DMS153 treated with DMSO at 0.1 percent for 48 hours (cell line): ENCODE measurements around the gene CDH26.
A peak's percentile ranks its signal among the peaks of the same experiment; 100 is the strongest.
"Not testable (repeated sequence)": the region's sequence is repeated elsewhere in the genome, so short reads cannot be mapped to it uniquely, and the experiment has no call there.

Experiments used
- DNase-seq: peaks from one replicate; lab custom pipeline; 2025; ENCODE audit not compliant: unreplicated experiment; lab: John Stamatoyannopoulos, UW

CDH26 gene

DNA sequence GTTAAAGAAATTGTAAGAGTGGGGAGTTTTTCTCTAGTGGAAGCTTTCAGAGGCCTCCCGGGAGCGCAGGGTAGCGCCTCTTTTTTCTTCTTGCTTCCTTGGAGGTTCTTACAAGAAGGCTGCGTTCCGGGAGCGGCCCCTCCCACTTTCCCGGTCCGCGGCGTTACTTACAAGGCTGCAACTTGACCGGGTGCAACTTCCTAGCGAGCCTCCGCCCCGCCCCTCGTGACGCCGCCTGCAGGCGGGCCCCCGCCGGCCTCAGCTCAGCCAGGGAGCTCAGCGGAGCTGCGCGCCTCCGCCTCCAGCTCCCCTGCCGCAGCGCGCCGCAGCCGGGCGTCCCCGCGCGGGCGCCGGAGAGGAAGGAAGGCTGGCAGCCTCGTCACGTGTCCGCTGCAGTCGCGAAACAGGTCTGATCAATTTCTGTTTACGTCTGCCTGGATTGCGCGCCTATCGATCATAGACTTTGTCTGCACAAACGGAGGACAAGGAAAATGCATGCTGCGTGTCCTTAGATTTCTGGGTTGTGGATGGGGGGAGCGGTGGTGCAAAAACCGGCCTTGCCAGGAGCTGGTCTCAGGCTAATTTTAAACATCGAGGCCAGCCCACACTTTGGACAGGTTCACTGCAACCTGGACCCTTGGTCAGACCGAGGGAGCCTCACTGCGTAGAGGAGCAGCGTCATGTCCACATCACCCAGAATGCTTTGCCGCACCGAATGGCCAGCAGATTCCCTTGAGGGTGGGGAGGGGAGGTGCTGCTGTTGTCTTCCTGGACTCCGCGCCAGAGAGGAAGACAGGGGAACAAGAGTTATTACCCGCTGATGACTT lies 17.9 kb upstream of the CDH26 start, which contains the start of the genes FAM217B and PPP1R3D:
TSS of gene FAM217B (plus strand) at position 261 of the 827 bp plus-strand sequence. CDS start 3,555 bp downstream, outside the sequence.
TSS of gene PPP1R3D (minus strand) at position 177 of the 827 bp plus-strand sequence. CDS start 374 bp downstream, outside the sequence.
- DNase-seq, result peak; percentile 75

DNA sequence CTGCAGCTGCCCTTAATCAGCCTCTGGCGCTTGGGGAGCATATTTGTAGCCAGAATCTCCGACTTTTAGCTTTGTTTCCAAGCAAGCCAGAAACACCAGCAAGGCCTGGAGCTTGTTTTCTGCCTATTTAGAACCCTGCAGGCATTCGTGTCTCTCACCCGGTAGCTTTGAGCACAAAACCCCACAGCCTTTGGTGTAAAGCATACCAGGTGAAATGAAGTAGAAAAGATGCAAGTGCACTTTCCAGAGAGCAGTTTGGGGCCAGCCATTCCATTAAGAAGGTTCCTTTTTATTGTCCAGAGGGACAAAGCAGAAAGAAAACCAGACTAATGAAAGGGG lies 17.3 kb upstream of the CDH26 start:
- no peak for DNase-seq

DNA sequence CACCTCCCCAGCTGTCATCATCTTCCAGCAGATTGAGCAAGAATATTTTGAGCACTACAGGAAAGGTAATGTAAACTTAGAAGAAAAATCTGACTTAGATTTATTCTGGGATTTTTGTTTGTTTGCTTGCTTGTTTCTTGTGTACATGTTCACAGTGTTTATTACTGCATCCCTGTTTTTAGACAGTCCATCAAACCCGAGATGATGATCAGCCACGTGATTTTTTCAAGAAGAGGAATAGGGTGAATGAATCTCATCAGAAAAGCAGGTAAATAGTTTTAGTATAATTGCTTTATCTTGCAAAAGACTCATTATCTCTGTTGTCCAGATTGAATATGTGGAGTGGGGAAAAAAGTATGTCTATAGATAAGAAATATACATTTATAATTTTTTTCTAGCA lies 16.0 kb upstream of the CDH26 start:
- DNase-seq, result no peak

DNA sequence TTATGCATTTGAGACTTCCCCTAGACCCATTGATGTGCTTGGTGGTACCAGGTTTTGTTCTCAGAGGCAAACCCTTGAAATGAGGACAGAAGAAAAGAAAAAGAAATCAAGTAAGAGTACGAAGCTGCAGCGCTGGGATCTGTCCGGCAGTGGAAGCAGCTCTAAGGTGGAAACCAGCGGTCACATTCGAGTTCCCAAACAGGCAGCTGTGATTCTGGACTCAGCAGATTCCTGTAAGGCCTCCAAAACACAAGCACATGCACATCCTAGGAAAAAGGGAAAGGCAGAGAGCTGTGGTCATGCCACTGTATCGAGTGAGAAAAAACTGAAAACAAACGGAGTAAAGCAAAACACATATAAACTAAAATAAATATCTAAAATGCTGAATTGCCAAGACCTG lies 13.5 kb upstream of the CDH26 start:
- no peak for DNase-seq

DNA sequence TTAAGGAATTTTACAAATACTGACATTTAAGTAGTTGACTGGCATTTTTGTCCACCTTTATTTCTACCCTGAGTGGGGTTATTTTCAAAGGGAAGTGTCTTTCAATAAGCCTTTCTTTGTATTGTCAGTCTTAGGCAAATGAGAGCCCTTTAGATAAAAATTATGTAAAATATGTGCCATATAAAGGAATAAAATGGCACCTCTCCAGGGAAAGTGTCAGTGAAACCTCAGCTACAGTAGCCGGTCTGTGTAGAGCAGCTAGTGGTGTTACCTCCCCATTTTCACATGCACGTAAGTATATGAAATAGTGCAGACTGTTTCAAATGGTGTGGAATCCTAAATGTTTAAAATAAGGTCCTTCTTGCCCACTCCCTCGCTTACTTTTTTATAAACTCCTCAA lies 13.0 kb upstream of the CDH26 start:
- no peak for DNase-seq

DNA sequence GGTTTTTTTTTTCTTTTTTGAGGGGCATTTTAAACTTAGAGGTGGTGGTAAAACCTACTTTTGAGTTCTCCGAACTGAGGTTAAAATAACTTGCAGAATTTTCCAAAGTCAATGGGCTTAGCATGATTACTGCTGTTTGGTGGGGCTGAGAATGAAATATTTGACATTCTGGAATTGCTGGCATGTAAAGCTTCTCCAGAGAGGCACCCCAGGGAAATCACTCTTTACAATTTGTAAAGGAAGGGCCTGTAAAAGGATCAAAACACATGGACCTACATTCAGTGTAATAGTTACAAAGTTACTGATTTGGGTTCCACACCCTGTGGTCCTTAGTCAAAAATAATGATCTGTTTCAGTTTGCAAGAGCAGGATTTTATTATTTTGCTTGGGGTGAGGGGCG lies 12.5 kb upstream of the CDH26 start:
- DNase-seq, result no peak

DNA sequence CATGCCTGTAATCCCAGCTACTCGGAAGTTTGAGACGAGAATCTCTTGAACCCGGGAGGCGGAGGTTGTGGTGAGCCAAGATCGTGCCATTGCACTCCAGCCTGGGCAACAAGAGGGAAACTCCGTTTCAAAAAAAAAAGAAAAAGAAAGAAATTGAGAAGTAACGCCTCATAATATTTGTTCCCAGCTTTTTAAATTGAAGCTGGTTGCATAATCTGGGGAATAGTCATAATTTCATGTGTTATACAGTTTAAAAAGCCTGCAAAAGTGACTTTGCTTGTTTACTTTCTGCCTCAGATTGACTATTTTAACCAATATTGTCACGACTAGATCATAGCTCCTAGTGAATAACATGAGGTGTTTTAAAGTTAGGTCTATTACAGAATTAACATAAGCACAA lies 10.8 kb upstream of the CDH26 start:
- DNase-seq, result no peak

DNA sequence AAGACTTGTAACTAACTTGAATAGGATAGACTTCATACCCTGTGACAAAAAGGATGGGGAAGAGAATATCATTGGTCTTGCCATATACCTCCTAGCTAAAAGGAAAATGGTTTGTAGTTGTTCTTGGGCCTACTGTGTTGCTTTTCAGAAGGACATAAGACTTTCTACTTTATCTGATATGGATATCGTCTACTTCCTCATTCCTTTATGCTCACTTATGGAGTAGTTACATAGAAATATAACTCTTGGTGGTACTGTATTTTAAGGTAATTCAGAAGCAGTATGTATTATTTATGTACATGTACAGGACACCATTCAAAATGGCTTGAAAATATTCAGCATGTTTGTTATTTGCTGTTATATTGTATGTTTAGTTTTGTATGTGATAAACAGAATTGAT lies 10.0 kb upstream of the CDH26 start:
- DNase-seq, result no peak

DNA sequence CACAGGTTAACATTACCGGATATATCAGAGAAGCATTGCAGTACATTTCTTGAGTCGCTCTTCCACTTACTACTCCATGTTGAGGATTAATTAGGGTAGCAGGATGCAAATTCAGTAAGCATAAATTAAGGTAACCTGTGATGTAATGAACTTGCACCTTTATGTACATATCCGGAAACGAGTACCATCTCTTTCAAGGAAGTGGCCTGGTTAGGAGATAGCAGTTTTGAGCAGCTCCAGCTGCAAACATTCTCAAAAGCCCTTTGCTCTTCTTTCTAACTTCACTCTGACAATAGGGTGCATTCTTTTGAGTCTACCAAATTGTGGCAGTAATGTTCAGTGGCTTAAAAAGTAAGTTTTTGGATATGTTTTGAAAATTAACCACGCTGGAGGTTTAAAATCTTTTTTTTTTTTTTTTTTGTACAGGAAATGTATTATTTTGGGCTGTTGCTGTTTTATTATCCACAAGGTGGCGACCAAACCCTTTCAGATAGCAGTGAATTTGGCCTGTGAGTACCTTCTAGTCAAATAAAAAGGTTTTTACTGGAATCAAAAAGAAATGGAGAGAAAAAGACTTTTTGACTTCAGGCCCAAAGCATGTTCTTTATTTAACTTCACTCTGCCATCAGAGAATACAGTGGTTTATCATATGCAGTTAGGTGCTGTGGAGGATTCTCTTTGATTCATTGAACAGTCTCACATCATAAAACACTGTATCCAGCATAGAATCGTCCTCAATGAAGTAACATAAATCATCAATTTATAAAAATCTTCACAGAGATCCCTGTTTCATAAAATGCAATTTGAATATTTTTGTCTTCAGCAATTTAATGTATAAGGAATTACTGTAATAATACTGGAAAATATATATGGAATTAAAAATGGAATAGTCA lies 9.1 kb upstream of the CDH26 start:
- DNase-seq, result peak; percentile 58

DNA sequence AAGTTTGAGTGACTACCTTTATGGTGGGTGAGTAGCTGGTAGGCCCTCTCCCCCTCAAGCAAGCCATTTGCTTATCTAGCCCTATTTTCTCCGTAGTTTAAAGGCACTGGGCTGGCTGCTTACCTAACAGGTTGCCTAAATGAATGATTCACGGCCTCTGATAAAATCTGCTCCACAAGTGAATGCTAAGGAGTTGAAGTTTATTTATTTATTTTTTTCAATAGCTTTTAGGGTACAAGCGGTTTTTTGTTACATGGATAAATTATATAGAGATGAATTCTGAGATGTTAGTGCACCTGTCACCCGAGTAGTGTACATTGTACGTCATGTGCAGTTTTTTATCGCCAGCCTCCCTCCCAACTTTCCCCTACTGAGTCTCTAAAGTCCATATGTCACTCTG lies 8.3 kb upstream of the CDH26 start:
- no peak for DNase-seq

DNA sequence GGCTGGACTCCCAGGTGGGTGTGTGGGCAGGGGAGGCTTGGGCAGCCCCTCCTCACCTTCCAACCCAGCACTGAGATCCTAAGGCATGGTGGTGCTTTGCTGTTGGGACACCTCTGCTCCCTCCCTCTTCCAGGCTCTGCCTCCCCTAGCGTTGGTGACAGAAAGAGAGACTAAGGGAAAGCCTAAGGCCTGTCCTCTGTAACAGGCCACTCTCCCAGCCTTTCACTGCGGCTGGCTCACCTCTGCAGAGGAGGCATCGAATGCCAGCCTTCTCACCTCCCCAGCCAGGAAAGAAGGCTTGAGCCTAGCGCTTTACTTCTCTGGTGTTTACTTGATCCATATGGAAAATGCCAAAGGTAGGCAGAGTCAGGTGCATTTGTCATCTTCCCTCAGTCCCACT lies 3.5 kb upstream of the CDH26 start:
- no peak for DNase-seq

DNA sequence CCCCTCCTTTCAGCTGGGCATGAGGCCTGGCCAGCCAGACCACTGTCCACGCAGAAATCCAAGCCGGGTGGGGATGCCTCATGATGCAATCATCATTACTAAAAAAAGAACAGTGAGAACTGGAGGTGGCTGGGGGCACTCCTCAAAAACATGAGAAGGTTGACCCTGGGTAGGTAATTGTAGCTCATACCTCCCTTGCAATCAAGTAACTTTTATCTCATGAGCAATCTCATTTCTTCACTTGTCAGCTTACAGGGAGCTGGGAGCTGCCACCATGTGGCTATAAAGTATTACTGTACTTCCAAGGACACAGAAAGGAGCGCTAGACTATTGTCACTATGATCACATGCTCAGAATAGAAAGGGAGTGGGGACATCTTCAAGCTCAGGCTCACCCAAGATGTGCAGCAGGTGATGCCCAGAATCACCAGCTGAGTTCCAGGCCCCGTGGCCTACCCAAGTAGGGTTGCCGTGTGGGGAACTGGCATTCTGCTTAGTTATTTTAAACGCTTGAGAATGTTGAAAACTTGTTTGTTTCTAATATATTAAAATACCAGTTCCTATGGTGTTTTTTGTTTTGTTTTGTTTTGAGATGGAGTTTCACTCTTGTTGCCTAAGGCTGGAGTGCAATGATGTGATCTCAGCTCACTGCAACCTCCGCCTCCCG lies 3.0 kb upstream of the CDH26 start:
- DNase-seq, result no peak

DNA sequence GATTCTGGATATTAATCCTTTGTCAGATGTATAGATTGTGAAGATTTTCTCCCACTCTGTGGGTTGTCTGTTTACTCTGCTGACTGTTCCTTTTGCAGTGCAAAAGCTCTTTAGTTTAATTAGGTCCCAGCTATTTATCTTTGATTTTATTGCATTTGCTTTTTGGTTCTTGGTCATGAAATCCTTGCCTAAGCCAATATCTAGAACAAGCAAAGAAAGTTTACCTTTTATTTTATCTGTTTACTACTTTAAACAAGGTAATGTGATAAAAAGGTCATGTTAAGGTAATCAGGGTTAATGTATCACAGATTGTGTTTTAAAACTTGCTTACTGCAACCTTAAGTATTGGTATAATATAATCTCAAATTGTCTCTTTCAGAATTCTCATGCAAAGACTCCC lies 655 bp upstream of the CDH26 start:
- not testable (repeated sequence) for DNase-seq

DNA sequence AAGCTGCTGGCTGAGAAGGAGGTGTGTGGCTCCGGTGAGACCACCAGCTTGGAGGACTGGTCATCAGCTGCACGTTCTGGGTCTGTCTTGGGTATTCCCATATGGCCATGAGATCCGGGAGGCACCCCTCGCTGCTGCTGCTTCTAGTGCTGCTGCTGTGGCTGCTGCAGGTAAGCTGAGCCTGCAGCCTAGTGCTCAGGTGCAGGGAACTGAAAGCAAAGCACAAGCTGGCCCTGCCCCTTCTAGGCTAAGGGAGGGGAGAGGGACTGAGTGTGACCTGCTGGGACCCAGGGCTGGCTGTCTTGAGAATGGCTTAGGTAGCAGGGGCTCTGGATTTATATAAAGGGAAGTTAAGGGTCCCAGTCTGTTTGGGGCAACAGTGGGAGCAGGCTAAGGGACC lies 403 bp downstream of the CDH26 start:
- DNase-seq, result peak; percentile 53

DNA sequence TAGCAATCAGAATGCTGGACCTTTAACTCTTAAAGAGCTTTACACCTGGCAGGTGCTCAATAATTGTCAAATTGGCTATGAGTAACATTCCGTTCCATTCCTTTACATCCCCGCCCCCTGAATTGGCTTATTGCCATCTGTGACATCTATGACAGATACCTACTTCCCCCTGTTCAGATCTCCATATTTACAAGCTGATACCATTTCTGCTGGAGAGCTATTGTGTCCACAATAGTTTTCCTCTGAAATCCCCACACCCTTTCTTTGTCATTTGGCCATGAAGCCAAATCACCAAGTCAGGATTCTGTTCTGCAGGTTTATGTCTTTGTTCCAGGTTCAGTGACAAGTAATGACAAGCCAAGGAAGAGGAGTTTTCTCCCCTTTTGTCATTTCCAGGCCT lies 3.2 kb downstream of the CDH26 start:
- DNase-seq, result no peak

DNA sequence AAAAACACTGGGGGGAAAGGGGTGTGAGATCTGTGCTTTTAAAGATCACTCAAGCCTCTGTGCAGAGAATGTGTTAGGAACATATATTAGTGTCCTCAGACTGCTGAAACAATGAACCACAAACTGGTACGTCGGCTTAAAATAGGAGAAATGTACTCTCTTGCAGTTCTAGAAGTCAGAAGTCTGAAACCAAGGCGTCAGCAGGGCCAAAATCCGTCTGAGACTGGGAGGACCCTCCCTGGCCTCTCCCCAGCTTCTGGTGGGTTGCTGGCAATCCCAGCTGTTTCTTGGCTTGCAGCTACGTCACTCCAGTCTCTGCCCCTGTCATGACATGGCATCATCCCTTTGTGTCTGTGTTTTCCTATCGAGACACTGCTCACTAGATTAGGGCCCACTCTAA lies 3.9 kb downstream of the CDH26 start:
- no peak for DNase-seq

DNA sequence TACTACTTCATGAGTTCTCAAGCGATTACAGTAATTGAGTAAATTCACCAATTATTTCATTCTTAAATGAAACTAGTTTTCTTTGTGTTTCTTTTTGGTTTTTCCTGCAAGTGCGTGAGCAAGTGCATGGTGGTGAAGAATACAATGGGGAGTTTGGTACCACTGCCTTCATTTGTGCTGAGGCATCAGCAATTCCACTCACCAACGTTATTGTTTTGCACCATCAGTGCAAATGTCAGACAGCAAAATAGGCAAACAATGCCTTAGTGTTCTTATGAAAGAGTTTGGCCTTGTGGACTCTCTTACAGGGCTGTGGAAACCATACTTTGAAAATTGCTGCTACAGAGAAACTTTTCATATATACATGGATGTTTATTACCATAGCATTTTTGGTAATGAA lies 8.2 kb downstream of the CDH26 start:
- no peak for DNase-seq

DNA sequence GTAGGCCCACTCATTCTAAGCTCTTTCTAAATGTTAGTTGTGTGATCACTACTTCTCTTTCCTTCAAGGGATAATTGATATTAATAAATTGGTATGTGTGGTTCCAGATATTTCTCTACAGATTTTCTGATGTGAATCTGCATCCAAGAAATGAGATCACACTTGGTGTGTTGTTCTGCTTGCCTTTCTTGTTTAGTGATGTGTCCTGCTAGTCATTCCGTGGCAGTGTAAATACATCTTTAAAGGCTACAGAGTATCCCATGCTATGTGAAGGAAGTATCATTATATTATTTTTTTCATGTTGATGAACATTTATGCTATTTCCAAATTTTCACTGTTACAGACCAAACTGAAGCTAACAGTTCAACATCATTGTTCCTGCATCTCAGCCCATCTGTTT lies 13.2 kb downstream of the CDH26 start:
- DNase-seq, result no peak

DNA sequence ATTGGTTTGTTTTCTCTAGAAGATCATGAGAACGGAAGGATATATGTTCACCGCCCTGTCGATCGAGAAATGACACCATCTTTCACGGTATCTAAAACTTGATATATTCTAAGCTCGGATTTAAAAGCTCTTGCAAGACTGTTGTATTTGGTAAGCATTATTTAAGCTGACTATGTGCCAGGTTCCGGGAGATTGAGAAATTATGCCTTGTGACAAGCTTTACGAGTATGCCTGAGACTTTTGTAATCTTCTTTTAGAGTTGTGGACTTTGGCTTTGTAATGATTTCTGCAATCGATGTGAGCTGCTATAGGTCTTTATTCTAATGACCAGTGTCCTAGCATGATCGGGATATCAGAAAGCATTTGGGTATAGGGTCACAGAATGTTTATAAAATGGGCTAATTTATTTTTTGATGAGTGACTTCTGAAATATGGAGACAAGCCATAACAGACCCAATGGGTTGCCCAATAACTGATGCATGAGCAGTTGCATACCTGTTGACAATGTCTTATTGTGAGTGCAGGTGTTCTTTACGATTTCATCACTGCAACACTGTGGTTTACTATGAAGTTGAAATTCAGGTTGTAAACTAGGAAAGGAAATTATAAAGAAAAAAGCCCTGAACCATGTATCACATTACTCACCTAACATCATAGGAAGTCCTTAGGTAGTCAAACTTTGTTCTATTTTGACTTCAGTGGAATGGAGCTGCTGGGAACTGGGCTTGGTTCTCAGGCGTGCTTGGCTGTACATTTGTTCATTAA lies 14.0 kb downstream of the CDH26 start:
- DNase-seq, result no peak

DNA sequence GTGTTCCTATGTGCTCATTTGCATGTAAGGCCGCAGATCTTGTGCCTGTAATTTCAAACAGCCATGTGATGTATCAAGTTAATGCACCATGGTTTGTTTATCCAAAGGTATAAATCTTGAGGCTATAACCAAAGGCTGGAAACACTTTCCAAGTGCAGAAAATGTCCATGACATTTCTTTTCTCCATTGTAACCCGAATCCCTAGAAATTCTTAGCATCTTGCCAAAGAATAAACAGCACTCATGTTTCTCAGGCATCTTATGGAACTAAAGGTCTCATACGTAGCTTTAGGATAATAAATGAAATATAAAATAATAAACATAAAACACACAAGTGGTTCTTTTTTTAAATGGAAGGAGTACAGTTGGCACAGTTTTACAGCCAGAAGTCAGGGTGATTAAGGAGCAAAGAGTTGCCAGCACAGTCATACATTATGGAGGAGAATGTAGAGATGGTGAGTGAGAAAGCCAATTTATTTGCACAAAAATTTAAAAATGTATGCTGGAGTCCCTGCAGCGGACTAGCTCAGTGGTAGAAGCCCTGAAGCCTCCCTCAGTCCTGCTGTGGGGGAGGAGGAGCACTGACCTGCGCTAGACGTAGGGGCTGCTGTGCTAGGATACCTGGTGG lies 18.0 kb downstream of the CDH26 start:
- DNase-seq, result no peak
